Measurements from ENCODE around the gene CEP41.
A peak's percentile ranks its signal among the peaks of the same experiment; 100 is the strongest.

Gene CEP41

GRCh38 chr7:130349911-130350782, 90.7 kb downstream of the CEP41 start:
- Histone ChIP-seq H3K27me3 (ENCODE audit: control insufficient read depth, insufficient read depth, low read length) (no peaks in the 10 kb centered on the region), H3K79me2 (no peaks in the 10 kb centered on the region), H3K9ac (no peak overlapping the region), H3K9me3 (ENCODE audit: control insufficient read depth, low read length) (no peaks in the 10 kb centered on the region), H3K4me1 (no peaks in the 10 kb centered on the region), H3K27ac (peak overlapping the region; percentile 29), H3K4me2 (ENCODE audit: low read length) (no peak overlapping the region), H3K4me3 (ENCODE audit: low read depth, low read length) (no peak overlapping the region), H2AFZ (no peak overlapping the region), H3K36me3 (ENCODE audit: control insufficient read depth, insufficient read depth, low read length) (no peaks in the 10 kb centered on the region)
- TF ChIP-seq CTCF (IDR thresholded peaks at IDR 0.05) = no peak

GRCh38 chr7:130346941-130347340, 93.9 kb downstream of the CEP41 start:
- no peaks in the 10 kb centered on the region for H3K79me2 ChIP-seq
- H3K4me1 ChIP-seq = no peaks in the 10 kb centered on the region
- H3K27me3 ChIP-seq (ENCODE audit: control insufficient read depth, insufficient read depth, low read length) = no peaks in the 10 kb centered on the region
- H3K36me3 ChIP-seq (ENCODE audit: control insufficient read depth, insufficient read depth, low read length) = no peaks in the 10 kb centered on the region
- no peak overlapping the region for H2AFZ ChIP-seq
- H3K9me3 ChIP-seq (ENCODE audit: control insufficient read depth, low read length) = no peaks in the 10 kb centered on the region
- H3K4me3 ChIP-seq (ENCODE audit: low read depth, low read length) = no peak overlapping the region
- H3K4me2 ChIP-seq (ENCODE audit: low read length) = no peak overlapping the region
- no peak overlapping the region for H3K27ac ChIP-seq
- no peak for TF ChIP-seq CTCF (IDR thresholded peaks at IDR 0.05)
- H3K9ac ChIP-seq = no peak overlapping the region

GRCh38 chr7:130346177-130346905, 94.5 kb downstream of the CEP41 start:
- Histone ChIP-seq H3K9ac (no peak overlapping the region), H3K4me2 (ENCODE audit: low read length) (no peak overlapping the region), H3K36me3 (ENCODE audit: control insufficient read depth, insufficient read depth, low read length) (no peaks in the 10 kb centered on the region), H3K79me2 (no peaks in the 10 kb centered on the region), H3K27ac (no peak overlapping the region), H2AFZ (no peak overlapping the region), H3K4me1 (no peaks in the 10 kb centered on the region), H3K27me3 (ENCODE audit: control insufficient read depth, insufficient read depth, low read length) (no peaks in the 10 kb centered on the region), H3K9me3 (ENCODE audit: control insufficient read depth, low read length) (no peaks in the 10 kb centered on the region), H3K4me3 (ENCODE audit: low read depth, low read length) (no peak overlapping the region)
- no peak for TF ChIP-seq CTCF (IDR thresholded peaks at IDR 0.05)

- Histone ChIP-seq H3K27me3 (ENCODE audit: control insufficient read depth, insufficient read depth, low read length) (no peaks in the 10 kb centered on the region), H2AFZ (peak overlapping the region; percentile 72), H3K36me3 (ENCODE audit: control insufficient read depth, insufficient read depth, low read length) (no peaks in the 10 kb centered on the region), H3K9ac (no peak overlapping the region), H3K79me2 (no peaks in the 10 kb centered on the region), H3K27ac (no peak overlapping the region), H3K4me2 (ENCODE audit: low read length) (no peak overlapping the region), H3K9me3 (ENCODE audit: control insufficient read depth, low read length) (no peaks in the 10 kb centered on the region), H3K4me3 (ENCODE audit: low read depth, low read length) (no peak overlapping the region), H3K4me1 (no peaks in the 10 kb centered on the region)
- no peak for TF ChIP-seq CTCF (IDR thresholded peaks at IDR 0.05)
These were observed 95.1 kb downstream of the CEP41 start for GRCh38 chr7:130345725-130346124.
